HG02642 (cell line): ENCODE results near the gene GABARAPL2.

Source experiments
- ATAC-seq: cut with Tn5 transposase; IDR thresholded peaks from one replicate; pipeline ENCODE4 v1.9.1; 2021; ENCODE audit warnings: mild to moderate bottlenecking; ENCODE audit not compliant: unreplicated experiment, poor library complexity

GABARAPL2 gene

DNA sequence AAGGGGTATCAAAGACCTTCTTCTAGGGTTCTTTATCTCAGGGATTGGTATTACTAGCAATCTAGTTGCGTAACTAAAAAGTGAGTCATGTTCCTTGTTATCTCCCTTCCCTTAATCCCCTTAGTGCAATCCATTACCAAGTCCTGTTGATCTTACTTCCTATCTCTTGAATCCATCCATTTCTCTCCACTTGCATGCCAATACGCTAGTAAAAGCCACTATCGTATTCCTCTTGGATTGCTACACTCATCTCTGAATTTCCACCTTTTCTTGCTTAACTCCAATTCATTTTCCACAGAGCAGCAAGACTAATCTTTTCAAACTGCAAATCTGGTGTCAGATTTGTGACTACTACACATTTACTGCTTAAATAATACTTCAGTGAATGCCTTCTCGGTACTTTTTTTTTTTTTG is 58.7 kb downstream of the GABARAPL2 start:
- no peak for ATAC-seq

DNA sequence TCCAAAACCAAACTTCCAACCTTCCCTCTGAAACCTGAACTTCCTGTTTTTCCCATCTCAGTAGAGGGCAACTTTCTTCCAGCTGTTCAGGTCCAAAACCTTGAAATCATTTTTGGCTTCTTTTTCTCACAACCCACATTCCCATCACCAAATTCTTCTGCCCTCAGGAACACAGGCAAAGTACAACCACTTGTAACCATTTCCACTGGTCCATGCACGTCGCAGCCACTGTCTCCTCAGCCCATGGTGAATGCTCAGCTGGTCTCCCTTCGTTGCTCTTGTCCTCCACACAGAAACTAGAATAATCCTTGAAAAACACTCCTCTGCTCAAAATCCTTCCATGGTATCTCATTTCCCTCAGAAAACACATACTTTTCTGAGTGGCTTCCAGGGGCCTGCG is 60.6 kb downstream of the GABARAPL2 start:
- ATAC-seq = no peak
